ENCODE results near the gene GPER1.
"Not testable (repeated sequence)": the region's sequence is repeated elsewhere in the genome, so short reads cannot be mapped to it uniquely, and the experiment has no call there.

The GPER1 gene

DNA sequence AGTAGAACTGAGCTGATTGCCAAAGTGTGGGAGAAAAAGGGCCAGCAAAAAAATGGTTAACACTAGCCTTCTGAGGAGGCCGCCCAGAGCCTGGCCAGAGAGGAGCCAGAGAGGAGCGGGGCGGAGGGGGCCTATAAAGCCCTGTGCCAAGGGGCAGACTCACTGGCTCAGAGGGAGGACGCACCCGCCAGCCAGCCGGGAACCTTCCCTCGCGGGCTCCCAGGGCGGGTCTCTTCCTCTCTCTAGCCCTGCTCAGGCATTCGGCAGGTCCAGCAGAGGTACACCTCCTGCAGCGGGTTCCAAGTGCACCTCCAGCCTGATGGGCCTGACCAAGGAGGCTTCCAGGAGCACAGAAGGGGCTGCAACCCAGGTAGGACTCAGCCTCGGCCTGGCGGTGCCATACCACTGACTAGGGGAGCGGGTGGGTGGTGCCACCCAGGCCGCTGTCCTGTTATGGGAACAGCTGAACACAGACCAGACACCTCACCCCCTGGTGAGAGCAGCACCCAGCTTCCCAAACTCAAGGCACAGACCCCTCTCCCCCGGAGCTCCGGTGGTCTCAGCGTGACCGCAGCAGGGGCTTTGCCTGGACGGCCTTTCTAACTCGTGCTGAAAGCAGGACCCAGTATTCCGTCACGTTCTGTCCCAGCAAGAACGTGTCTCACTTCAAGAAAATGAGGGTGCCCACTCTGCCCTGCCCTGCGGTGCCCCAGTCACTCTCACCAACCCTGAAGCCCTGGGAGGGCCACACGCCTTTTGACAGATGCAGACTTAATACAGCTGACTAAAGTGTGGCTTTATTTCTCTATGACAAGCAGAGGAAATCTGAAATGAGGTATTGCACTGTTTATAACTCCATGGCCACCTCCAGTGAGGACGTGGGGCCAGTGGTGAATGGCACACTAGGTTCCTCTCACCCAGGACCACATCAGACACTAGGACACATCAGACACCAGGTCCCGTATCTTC lies at the start of gene GPER1:
Gene GPER1 (plus strand): TSS at position 162 of the 969 bp plus-strand sequence. CDS start 3,616 bp downstream, outside the sequence.
- DNase-seq: no peak

DNA sequence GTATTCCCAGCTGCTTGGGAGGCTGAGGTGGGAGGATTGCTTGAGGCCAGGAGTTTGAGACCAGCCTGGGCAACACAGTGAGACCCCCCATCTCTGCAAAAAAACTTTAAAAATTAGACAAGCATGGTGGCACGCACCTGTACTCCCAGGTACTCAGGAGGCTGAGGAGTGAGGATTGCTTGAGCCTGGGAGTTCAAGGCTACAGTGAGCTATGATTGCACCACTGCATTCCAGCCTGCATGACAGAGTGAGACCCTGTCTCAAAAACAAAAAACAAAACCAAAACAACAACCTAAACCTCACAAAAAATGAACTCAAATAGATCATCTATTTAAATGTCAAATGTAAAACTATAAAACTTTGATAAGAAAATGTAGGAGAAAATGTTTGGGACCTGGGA lies 47.7 kb upstream of the GPER1 start:
- DNase-seq: not testable (repeated sequence)

DNA sequence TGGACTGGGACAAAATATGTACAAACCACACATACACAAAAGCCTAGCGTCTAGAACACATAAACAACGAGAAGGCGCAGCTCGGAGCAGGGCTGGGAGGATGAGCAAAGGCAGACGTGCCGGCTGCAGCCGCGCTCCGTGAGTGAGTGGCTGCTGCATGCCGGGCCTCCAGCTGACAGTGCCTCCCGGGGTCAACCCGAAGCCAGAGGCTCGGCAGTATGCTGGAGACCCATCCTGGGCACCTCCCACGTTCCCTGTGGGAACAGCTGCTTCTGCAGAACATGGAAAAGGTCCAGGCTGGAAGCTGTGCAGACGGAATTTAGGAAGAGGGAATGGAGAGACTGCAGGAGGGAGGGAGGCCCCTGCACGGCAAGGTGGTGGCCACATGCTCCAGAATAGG lies 47.1 kb upstream of the GPER1 start:
- no peak for DNase-seq

DNA sequence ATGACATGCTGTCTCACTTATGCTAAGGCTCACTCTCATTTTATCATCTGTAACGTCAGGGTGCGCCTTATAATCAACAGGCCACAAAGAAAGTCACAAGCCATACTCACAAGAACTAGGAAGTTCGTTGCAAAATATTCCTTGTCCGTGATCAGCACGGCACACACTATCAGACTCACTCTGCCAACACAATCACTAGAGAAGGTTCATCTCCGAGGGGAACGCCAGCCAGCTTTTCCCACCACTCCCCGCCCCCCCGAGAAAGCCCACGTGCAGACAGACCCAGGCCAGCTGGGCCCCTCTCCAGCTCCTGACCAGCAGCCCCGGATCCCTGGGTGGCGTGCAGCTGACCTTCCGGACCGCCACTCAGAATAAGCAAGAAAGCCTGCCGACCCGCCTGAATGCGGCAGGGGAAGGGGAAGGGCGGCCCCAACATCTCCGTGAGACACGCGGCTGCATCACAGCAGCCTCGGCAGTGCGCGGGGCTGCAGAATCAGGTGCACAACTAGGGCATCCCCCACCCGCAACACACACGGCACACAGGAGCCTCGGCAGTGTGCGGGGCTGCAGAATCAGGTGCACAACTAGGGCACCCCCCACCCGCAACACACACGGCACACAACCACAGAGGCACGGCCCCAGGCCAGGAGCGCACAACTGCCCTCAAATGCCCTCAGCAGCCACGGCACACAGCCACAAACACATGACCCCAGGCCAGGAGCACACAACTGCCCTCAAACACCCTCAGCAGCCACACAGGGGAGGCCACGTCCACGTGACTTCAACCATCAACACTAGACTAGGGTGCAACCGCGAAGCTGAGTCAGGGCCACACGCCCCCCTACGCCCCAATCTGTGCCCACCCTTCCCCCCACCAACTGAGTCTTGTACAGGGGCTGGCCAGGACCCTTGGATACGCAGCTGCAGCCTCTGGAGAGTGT lies 46.1 kb upstream of the GPER1 start:
- no peak for DNase-seq

DNA sequence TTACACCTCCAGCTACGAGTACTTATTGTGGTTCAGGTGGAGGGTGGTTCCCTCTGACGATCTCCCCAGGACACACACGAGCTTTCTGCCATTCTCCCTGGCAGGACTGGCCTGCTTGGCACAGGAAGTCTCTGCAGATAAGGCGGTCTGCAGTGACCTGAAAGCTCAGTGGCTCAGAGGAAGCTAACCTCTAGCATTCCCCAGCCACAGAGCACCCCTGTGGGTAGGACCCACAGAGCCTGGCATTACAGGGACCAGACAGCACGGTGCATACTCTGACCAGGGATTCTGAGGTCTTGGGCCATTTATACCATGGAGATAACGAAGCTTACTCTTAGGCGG lies 45.5 kb upstream of the GPER1 start:
- no peak for DNase-seq

DNA sequence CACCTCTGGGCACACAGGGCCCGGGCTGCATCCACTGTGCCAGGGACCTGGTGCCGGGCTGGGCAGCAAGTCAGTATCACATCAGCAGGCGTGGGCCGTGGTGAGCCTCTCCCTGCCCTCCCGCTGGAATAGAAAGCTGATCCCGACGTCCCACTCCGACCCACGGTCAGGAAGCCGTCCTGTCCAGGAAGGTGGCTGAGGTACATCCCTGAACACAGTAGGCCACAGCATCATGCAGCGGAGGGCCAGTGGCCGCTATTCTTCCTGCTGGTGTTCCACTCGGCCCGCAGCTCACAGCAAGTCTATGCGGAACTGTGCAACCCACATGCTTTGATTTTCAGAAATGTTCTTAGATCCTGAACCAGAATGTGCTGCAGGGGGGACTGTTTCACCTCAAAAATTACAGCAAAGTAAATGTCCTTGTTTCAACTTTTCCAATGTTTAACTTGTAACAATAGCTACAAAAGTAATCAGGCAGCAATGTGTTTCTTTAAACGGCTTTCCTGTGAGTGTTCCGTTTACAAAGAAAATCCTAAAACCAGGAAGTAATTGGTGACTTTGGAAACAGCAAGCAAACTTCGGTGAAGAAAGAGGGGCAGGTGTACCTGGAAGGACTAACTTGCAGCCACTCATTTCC lies 44.2 kb upstream of the GPER1 start:
- DNase-seq: peak; percentile 36

DNA sequence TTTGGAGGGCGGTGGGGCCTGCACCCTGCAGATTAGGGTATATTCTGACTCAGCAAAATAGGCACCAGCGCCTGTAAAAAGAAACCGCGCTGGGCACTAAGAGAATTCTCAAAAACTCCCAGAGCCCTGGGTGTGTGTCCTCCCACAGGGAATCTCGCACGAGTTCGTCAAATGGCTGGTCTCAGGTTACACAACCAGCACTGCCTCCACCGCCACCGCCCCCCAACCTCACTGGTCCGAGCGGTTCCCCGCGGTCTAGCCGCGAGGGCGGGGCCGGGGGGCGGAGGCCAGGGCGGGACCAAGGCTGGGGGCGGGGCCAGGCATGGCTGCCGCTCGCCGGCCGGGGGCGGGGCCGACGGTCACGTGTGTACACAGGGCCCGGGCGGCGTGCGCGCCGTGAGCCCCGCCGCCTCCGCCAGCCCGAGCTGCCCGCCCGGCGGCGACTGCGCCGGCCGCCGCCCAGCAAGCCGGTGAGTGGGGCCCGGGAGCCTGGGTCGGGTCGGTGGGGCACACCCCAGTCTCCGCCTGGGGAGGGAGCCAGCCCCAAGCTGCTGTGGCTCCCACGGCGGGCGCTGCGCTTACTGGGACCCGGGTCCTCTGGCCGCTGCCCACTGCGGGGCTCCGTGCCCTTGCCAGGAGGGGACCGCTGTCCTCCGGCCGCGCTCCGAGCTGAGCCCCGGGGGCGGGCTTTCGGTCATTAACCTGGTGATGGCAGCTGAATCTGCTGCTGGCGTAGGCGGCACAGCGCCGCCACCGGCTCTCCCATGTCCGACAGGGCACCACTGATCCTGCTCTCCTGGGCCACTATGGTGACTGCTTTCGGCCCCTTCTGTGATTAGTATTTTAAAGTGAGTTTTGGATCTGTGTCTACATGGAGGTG lies 43.5 kb upstream of the GPER1 start, which contains the start of gene GPR146:
Gene GPR146 (plus strand): TSS at position 358 of the 880 bp plus-strand sequence. CDS start 12,970 bp downstream, outside the sequence.
- DNase-seq: peak; percentile 93

DNA sequence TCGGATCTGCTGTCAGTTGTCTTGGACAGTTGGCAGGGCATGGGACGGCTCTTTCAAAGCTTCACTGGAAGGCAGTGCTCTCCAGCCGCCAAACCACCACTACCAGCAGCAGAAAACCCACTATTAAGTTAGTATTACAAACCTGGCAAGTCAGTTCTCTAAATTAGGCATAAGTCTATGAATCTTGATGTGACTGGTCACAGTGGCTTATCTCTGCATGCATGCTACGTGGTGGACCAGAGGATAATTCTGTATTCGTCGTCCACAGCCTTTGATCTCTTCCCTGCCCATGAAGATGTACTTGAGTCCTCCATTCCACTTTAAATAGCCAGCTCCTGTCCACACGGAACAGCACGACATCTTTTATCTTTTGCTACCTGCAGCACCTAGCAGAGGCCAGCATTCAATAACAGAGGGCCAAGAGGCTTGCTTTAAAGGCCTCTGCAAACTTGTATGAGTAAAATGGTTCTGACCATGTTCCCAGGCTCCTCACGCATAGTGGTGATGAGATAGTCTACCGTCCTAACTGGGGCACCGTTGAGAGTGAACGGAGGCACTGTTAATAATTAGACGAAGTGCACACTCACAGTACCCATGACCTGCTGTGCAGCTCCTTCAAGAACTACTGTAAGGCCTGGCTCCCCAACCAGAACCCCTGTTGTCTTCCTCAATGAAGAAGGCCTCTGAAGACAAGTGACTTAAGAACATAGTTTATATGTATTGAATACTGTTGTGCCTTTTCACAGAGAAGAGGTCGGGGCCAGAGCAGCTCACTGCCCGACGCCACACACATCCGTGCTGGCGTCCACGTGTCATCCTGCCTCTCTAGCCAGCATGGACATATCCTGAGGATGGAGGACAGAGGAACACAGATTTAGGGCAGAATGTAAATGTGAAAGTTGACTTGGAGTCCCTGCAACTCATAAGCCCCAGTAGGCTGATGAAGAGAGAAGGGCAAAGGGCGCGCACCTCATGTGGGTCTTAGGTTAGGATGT lies 42.5 kb upstream of the GPER1 start:
- no peak for DNase-seq

DNA sequence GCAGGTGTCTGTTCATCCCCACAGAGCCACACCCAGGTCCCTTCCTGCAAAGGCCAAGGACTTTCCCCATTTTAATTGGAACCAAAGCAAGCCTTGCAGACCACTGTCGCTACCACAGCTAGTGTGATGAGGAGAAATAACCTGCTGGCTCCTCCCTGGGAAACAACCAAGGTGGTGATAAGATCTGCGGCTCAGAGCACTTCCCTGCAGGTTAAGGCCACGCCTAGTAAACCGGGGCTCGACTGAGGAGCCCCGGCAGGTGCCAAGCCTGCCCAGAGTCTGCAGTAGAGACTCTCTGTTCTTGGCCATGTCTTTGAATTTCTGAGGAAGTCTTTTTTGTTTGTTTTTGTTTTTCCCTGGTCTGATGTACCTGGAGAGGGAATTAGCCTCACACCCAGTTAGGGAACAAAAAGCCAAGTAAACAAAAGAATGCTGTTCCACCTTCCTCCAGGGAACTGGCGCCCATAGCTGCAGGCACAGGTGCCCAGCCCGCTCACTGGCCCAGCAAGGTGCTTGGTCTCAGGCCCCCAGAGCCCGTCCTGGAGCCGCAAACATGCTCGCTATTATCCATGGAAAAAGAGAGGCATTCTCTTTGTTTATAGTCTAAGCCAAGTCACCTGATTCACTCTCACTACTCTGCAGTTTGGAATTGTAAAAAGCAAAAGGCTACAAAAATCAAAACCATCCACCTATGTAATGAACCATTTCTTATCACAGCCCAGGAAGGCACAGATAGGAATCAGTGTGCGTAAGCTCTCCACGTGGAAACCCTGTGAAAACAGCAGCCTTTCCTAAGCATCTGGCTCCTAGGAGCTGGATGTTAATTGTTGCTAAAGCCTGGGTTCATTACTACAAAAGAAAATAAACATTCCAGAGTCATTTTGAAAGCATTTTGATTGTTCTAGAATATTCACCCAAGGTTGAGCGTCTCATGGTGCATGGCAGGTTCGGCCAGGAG lies 40.9 kb upstream of the GPER1 start:
- no peak for DNase-seq

DNA sequence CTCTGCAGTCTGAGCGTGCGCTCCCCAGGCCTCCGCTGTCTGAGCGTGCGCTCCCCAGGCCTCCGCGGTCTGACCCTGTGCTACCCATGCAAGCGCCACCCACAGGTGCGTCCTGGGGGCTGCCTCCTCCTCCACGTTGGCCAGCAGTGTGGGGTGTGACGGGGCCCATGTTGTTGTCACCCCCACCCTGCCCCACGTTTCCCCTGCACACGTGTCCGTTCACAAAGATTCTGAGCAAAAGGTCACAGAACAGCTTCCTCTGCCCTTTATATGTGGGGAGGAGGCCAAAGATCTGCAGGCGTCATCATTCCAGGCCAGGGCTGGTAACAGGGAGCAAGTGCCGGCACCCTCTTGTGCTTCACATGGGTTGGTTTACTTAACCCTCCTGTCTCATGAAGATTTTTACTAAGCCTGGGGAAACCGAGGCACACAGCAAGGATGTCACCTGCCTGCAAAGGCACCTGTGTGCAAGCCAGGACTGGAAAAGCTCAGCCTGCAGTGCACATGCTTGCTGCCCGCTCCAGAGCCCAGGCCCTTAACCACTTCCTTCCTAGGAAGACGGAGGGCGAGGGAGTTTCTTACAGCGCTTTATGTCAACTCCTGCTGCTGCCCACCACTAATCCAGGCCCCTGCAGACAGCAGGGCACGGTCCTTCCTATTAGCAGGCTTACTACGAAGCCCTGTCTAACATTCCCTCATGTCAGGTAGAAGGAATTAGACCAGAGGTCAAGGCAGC lies 38.7 kb upstream of the GPER1 start:
- no peak for DNase-seq

DNA sequence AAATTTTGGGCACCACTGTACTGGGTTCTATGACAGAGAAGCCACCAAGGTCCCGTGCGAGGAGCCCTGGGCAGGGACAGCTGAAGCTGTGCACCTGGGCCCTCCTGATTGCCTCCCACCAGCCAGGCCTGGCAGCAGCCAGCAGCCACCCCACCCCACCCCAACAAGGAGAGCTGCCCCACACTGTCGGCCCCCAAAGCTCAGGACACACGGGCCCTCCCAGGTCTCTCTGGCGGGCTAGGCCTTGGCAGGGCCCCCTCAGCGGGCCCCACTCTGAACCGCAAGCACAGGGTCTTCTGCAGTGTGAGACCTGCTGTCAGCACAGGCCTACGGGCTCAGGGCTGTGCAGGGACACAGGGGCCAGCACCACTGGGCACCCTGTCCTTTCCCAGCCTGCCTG lies 38.1 kb upstream of the GPER1 start:
- DNase-seq: no peak

DNA sequence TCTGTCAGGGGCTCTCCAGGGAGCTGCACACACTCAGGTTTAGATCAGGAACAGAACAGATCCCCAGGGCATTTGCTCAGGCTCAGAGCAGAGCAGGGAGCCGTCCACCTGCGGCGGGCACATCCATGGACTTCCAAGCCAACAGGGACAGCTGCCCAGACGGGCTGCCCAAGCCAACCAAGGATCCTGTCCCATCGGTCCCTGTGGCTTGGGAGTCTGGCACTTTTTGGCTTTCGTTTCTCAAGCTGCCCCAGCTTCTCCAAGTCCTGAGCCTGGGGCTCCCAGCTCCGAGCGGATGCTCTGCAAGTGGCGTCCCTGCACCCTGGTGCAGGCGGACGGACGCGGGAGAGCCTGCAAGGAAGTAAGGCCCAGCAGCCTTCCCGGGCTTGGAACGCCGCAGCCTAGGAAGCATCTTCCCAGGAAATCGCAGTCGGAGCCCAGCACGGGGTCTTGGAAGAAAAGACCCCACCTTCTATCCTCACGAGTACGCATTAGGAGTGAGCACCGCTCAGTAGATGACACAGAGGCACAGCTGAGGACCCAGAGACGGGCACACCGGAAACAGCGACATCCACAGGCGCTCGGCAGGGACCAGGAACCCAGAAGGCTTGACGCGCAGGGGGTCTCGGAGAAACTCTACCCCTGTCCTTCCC lies 37.5 kb upstream of the GPER1 start:
- DNase-seq: no peak

DNA sequence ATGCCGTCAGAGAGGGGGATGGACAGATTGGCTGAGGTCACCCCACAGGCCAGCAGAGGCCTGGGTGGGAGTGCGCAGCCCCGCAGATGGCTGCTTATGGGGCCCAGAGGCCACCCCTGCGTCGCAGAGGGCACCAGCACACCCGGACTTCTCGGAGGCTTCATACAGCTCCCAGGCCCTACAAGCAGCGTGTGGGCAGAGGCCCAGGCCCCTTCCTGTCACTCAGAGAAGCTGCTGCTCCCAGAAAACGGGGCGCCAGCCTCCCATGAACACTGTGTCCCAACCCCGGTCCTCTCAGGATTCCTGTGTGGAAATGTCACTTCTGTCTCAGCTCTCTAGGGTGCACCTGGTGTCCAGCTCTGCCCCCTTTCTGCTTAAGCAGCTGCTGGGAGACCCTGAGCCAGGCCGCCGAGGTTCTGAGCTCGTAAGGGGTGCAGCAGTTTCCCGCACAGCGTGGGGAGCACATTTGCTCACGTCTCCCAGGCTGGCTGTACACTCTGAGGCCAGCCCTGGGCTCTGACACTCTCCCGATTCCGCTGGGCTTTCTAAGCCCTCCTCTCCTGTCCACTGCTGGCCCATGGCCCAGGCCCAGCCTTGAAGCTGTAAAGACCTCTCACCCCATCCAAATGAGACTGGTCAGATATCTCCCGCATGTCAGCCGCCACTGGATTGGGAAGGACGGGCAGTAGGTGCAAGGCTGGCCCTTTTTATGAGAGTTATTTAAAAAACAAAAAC lies 36.8 kb upstream of the GPER1 start:
- DNase-seq: no peak

DNA sequence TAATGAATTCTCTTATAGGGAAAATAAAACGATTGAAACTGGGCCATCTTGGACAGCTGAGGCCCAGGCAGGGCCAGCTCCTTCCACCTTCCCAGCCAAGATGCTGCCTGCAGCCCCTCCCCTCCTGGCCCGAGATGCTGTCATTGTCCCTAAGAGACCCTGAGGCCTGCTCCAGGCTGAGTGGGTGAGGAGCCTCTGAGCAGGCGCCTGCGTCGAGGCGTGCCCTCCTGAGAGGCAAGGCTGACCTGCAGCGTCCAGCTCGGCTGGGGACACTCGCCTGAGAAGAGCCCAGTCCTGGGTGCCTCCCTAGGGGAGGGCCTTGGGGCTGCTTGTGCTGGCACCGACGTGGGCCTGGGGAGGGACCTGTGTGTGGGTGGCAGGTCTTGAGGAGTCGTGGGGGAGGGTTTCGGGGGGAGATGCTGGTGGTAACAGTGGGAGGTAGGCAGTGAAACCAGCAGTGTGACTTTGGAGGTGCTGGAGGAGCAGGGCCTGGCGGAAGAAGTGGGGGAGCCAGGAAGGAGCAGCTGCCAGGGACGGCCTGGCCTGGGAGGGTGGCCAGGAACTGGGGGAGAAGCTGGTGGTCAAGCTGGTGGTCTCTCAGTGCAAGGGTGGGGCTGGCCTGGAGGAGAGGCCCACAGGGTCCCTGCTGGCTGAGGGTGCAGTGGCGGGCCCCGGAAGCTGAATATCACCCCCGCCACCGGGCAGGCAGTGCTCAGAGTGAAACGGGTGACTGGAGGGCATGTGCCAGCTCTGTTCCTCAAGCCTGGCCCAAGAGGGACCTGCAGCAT lies 35.7 kb upstream of the GPER1 start:
- DNase-seq: no peak

DNA sequence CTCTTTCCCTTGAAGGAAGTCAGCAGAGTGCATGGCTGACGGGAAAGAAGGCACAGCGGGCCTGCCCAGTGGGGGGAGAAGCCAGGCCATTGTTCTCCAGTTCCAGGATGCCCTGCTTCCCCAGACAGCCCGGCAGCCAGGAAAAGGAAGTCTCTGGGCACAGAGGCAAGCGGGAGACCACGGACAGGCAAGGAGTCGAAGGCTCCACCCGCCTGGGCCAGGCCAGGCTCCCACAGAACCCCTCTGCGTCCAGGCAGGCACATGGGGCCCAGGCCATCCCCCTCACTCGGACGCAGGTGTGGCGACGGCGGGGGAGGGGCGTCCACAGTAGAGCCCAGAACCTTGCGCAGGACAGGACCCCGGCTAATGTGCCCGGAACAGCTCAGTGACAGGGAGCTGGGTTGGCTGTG lies 34.9 kb upstream of the GPER1 start:
- DNase-seq: no peak

DNA sequence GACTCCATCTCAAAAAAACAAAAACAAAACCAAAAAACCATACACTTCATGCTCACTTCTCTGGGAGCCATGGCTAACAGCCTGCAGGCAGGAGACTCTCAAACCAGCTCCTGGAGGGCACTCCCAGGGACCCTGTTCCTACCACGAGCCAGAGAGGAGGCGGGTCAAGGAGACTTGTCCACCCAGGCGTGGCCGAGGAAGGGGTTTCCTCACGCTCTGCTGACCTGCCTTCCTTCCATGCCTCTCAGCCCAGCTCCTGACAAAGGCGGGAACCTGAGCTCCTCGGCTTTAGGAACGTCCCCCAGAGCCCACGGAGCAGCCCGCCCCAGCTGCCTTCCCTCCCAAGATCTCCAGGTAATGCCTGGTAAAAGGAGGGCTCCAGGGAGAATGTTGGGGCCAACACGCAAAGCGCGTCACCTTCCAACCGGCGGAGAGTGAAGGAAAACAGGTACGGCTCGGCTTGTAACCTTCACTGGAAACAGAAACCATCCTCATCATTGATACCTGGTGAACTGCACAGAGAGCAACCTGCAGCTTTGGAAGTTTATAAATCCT lies 34.0 kb upstream of the GPER1 start:
- no peak for DNase-seq
